Activated CD4-positive, alpha-beta T cell treated with anti-CD3 and anti-CD28 coated beads, Interleukin-2, amount 50 U/mL, for 4 hours (primary cell): ENCODE data around the gene CTAGE8.
"Not testable (repeated sequence)": the region's sequence is repeated elsewhere in the genome, so short reads cannot be mapped to it uniquely, and the experiment has no call there.

Source experiments
- DNase-seq, 2 experiments: peaks; one replicate each; pipeline ENCODE4 v3.0.0-alpha.2; 2020

Gene CTAGE8, protein sequence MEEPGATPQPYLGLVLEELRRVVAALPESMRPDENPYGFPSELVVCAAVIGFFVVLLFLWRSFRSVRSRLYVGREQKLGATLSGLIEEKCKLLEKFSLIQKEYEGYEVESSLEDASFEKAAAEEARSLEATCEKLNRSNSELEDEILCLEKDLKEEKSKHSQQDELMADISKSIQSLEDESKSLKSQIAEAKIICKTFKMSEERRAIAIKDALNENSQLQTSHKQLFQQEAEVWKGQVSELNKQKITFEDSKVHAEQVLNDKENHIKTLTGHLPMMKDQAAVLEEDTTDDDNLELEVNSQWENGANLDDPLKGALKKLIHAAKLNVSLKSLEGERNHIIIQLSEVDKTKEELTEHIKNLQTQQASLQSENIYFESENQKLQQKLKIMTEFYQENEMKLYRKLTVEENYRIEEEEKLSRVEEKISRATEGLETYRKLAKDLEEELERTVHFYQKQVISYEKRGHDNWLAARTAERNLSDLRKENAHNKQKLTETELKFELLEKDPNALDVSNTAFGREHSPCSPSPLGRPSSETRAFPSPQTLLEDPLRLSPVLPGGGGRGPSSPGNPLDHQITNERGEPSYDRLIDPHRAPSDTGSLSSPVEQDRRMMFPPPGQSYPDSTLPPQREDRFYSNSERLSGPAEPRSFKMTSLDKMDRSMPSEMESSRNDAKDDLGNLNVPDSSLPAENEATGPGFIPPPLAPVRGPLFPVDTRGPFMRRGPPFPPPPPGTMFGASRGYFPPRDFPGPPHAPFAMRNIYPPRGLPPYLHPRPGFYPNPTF

GRCh38 chr7:144269188-144269587 is at the start of gene CTAGE8:
Gene CTAGE8 (minus strand): TSS chr7:144269288. CDS start chr7:144269250, 38 bp downstream.
- not testable (repeated sequence) for DNase-seq

GRCh38 chr7:144317537-144317936 is 48.4 kb upstream of the CTAGE8 start:
- DNase-seq, result not testable (repeated sequence)

DNA sequence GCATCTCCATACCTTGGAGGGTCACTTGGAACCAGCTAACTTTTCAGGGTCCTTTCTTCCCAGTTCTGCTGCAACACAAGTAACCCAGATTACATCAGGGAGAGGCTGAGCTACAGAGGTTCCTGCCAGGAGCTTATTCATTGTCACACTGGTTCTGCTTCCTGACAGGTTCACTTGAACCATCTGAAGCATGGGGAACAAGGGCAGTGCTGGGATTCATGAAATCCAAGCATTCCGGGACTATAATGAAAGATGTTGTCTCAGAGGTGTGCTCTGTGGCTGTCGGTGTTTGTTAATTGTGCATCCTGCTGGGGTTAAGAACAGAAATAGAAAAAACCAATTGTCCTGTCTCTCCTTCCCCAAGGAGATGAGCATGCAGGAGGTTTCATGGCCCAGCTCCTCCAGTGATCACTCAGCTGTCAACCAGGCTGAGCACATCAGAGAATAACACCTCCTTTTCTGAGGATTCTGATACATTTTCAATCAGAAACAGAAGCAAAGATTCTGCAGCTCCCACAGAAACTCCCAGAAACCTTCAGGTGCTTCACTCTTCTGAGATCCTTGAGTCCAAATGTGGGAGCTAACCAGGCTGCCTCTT is 42.9 kb upstream of the CTAGE8 start, which contains the start of gene OR2A1:
Gene OR2A1 (plus strand): TSS at position 548 of the 598 bp plus-strand sequence. CDS start 5,706 bp downstream, outside the sequence.
- not testable (repeated sequence) for DNase-seq

DNA sequence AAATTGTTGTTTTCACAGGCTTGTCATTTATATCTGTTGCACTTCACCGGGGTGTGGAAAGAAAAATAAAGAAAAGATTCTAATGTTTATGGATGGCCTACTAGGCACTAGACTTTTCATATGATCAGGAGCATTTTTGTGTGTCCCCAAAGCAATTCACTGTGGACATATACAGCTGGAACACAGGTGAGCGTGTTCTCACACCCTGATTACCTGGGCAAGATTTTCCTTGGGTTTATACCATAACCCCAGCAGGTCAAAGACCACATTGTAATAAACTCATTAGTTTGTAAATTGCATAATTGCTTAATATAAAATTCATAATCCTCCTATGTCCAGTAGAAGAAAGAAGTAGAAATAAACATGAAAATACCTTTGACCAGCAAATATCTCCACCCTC is 42.1 kb upstream of the CTAGE8 start:
- not testable (repeated sequence) for DNase-seq

- not testable (repeated sequence) for DNase-seq
Measured at GRCh38 chr7:144309702-144310101, 40.6 kb upstream of the CTAGE8 start.

DNA sequence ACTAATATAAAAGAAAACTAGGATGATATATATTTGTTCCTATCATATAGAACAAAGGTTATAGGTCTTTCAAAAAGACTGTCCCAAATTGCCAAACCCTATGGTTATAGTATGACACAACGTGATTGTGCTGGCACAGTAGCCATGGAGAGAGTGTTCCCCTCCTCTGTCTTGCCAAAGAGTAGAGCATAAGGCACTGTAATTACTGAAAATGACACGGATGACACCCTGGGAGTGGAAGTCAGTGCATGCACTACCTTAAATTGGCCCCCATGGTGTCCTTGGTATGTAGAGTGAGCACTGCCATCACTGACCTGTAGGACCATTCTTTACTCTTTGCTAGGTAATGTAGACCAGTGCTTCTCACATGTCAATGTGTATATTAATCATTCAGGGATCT is 36.1 kb upstream of the CTAGE8 start:
- DNase-seq, result not testable (repeated sequence)

GRCh38 chr7:144303607-144304006 is 34.5 kb upstream of the CTAGE8 start:
- not testable (repeated sequence) for DNase-seq

- DNase-seq, result not testable (repeated sequence)
Measured at GRCh38 chr7:144302578-144303303, 33.7 kb upstream of the CTAGE8 start.

DNA sequence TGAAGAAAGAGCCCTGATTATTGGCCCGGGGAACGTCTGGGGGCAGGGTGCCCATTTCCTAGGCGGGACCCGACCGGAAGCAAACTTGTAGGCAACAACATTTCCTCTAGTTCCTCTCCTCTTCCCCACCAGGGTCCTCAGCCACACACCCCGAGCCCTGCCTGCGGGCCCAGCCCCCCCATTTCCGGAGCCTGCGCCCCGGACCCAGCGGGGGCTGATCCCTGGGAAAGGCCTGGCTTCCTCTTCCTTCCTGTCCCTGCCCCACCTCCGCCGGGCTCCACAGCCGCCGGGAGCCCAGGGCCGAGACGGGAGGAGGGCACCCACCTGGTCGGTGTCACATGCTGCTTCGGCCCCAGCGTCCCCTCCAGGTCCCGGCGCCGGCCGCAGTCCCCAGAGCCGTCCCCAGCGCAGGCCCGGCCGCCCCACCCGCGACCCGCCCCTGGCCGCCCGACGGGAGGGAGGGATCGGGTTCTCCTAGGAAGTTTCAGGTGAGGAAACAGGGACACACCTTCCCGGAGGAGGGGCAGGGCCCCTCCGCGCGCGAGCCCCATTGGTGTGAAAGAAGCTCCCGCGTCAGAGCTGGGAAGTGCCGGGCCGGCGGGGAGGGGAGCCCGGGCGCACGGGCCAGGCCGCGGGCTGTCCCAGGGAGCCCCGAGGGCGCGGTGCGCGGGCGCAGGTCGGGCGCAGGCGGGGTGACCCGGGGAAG is 24.9 kb upstream of the CTAGE8 start:
- not testable (repeated sequence) for DNase-seq

- not testable (repeated sequence) for DNase-seq
Measured at GRCh38 chr7:144292384-144293161, 23.5 kb upstream of the CTAGE8 start.

GRCh38 chr7:144291607-144292006 is 22.5 kb upstream of the CTAGE8 start:
- not testable (repeated sequence) for DNase-seq

- not testable (repeated sequence) for DNase-seq
Measured at GRCh38 chr7:144287171-144287784, 18.2 kb upstream of the CTAGE8 start.

DNA sequence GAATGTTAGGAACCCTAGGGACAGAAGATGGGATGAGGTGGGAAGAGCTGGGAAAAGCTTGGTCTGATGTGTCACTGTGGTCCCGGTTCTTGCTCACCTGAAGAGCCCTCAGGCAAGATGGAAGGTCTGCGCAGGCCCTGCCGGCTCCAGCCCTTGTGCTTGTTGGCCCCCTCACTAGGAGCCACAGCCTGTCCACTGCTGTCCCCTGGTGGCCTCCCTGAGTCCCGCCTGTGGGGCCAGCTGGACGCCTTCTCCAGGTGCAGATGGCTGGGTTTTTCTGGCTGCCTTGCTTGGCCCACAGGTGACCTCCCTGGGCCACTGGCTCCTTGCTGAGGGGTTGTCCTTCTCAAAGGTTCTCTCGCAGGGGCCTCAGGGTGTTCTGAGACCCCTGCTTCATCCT is 14.6 kb upstream of the CTAGE8 start:
- not testable (repeated sequence) for DNase-seq

- not testable (repeated sequence) for DNase-seq
Measured at GRCh38 chr7:144282490-144282889, 13.4 kb upstream of the CTAGE8 start.

GRCh38 chr7:144281981-144282380 is 12.9 kb upstream of the CTAGE8 start:
- not testable (repeated sequence) for DNase-seq

- DNase-seq, result not testable (repeated sequence)
Measured at GRCh38 chr7:144280010-144280409, 10.9 kb upstream of the CTAGE8 start.

DNA sequence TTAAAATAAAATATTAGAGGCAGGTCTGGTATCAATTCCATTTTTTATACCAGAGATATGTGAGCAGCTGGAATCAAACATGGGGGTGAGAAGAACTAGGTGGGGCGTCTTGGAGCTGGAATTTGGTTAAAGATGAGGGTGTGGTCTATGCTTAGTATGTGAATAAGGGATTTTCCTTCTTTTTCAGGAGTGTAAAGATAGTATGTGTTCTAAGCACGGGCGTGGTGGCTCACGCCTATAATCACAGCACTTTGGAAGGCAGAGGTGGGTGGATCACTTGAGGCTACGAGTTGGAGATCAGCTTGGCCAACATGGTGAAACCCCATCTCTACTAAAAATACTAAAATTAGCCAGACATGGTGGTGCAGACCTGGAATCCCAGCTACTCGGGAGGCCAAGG is 6.2 kb upstream of the CTAGE8 start:
- DNase-seq, result not testable (repeated sequence)

DNA sequence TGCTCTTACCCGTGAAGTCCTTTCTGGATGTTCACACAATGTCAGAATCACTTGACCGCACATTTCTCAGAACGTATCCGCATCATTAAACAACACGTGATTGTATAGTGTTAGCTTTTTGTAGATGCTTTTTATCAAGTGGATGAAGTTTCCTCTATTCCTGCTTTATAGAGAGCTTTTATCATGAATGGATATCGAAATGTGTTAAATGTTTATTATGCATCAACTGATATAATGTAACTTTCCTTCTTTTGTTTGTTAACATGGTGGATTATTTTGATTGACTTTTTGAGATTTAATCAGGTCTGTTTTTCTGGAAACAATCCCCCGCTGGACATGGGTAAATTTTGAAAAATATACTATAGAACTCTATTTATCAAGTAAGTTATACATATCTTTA is 4.4 kb downstream of the CTAGE8 start, which contains the start of gene OR2A7:
Gene OR2A7 (minus strand): TSS at position 101 of the 400 bp plus-strand sequence. CDS start 5,164 bp downstream, outside the sequence.
- not testable (repeated sequence) for DNase-seq

DNA sequence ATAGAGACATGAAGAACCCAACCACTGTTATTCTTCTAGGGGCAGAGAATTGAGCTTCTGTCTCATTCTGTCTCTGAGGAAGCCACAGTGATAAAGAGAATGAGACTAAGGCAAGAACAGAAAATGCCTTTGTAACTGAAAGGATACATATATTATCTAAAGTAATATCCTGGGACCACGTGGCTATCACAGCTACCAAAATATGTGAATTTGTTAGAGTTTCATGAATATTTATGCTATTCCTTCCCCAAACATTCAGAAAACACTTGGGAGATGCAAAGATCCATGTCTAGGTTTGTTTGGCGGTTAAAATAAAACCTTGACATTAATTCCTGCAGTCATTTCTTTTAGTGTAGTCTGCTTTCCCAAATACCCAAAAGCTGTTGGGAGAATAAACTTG is 7.0 kb downstream of the CTAGE8 start:
- DNase-seq, result not testable (repeated sequence)

DNA sequence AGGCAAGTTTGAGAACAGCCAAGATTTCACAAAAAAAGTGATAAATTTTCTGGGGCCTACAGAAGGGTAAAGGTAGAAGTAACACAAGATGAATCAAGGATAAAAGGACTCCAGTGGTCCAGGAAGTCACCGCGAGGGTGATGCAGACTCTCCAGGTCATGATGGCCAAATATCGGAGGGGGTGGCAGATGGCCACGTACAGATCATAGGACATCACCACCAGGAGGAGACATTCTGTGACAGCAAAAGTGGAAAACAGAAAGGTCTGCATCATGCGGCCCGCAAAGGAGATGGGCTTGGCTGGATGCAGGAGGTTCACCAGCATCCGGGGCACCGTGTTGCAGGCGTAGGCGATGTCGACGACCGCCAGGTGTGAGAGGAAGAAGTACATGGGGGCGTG is 10.0 kb downstream of the CTAGE8 start:
- DNase-seq, result not testable (repeated sequence)
